Measurements from ENCODE around the gene PAX8.

Gene PAX8

GRCh38 chr2:113258471-113259147 is 20.1 kb downstream of the PAX8 start:
- no peaks in the 10 kb centered on the region; a peak in 4 of 22 replicates for H4K20me1 ChIP-seq
- peak overlapping the region in 10 of 11 experiments; percentile 73 to 89 (median 85); a peak in 19 of 22 replicates for H3K4me2 ChIP-seq
- no peak for TF ChIP-seq Cebpa-rat (IDR thresholded peaks at IDR 0.05)
- H3K9ac ChIP-seq, result no peak overlapping the region
- H3K27me3 ChIP-seq, result no peaks in the 10 kb centered on the region
- H3K27ac ChIP-seq, result peak overlapping the region in 8 of 11 experiments; percentile 22 to 63 (median 27); a peak in 12 of 22 replicates
- H3K36me3 ChIP-seq, result peaks cover 6 to 29% (median 18%) of the 10 kb centered on the region in 11 experiments; a peak in 18 of 22 replicates
- peaks cover 0 to 10% (median 0%) of the 10 kb centered on the region in 11 experiments; a peak in 3 of 22 replicates for H3K9me3 ChIP-seq (replicated peaks in 1 of 11)
- H3K4me3 ChIP-seq, result no peak overlapping the region
- peaks cover 25 to 80% (median 64%) of the 10 kb centered on the region in 10 experiments for H3K4me1 ChIP-seq

- H3K27ac ChIP-seq, result peak overlapping the region in 9 of 11 experiments; percentile 24 to 67 (median 60); a peak in 17 of 22 replicates
- H3K27me3 ChIP-seq, result no peaks in the 10 kb centered on the region
- peak overlapping the region in 2 of 11 experiments; percentile 21 to 34; a peak in 3 of 22 replicates for H3K9ac ChIP-seq
- peak overlapping the region; percentile 73 to 89 (median 85) for H3K4me2 ChIP-seq
- peaks cover 25 to 80% (median 57%) of the 10 kb centered on the region in 10 experiments for H3K4me1 ChIP-seq
- TF ChIP-seq Cebpa-rat (IDR thresholded peaks at IDR 0.05), result no peak
- peak overlapping the region in 3 of 10 experiments; percentile 5 to 45 (median 21); a peak in 4 of 20 replicates for H3K4me3 ChIP-seq
- peaks cover 0 to 10% (median 0%) of the 10 kb centered on the region in 11 experiments; a peak in 3 of 22 replicates for H3K9me3 ChIP-seq (replicated peaks in 1 of 11)
- peaks cover 0 to 2% (median 0%) of the 10 kb centered on the region in 11 experiments; a peak in 4 of 22 replicates for H4K20me1 ChIP-seq
- peaks cover 6 to 24% (median 19%) of the 10 kb centered on the region in 11 experiments; a peak in 16 of 22 replicates for H3K36me3 ChIP-seq
Measured at GRCh38 chr2:113257516-113258264, 21.0 kb downstream of the PAX8 start.

GRCh38 chr2:113255140-113256070 is 23.3 kb downstream of the PAX8 start:
- no peaks in the 10 kb centered on the region for H3K27me3 ChIP-seq
- peaks cover 0 to 11% (median 0%) of the 10 kb centered on the region in 11 experiments; a peak in 3 of 22 replicates for H4K20me1 ChIP-seq
- H3K9ac ChIP-seq, result no peak overlapping the region; a peak in 1 of 22 replicates
- no peak for TF ChIP-seq Cebpa-rat (IDR thresholded peaks at IDR 0.05)
- peaks cover 0 to 10% (median 0%) of the 10 kb centered on the region in 11 experiments; a peak in 3 of 22 replicates for H3K9me3 ChIP-seq (replicated peaks in 1 of 11)
- peaks cover 6 to 31% (median 22%) of the 10 kb centered on the region in 11 experiments; a peak in 16 of 22 replicates for H3K36me3 ChIP-seq
- H3K4me1 ChIP-seq, result peaks cover 41 to 82% (median 64%) of the 10 kb centered on the region in 10 experiments
- H3K4me3 ChIP-seq, result no peak overlapping the region
- H3K4me2 ChIP-seq, result peak overlapping the region in 10 of 11 experiments; percentile 13 to 89 (median 60); a peak in 16 of 22 replicates
- peak overlapping the region in 6 of 11 experiments; percentile 8 to 35 (median 20); a peak in 6 of 22 replicates for H3K27ac ChIP-seq

GRCh38 chr2:113253453-113253852 is 25.3 kb downstream of the PAX8 start:
- Histone ChIP-seq H3K36me3 (peaks cover 0 to 22% (median 12%) of the 10 kb centered on the region in 11 experiments; a peak in 12 of 22 replicates), H3K27ac (no peak overlapping the region), H3K4me3 (no peak overlapping the region), H3K4me1 (peaks cover 41 to 80% (median 62%) of the 10 kb centered on the region in 10 experiments), H3K27me3 (no peaks in the 10 kb centered on the region), H3K4me2 (peak overlapping the region in 2 of 11 experiments; percentile 3 to 22; a peak in 1 of 22 replicates), H3K9ac (no peak overlapping the region), H3K9me3 (replicated peaks in 1 of 11) (peaks cover 0 to 10% (median 0%) of the 10 kb centered on the region in 11 experiments; a peak in 3 of 22 replicates), H4K20me1 (peaks cover 0 to 11% (median 0%) of the 10 kb centered on the region in 11 experiments; a peak in 3 of 22 replicates)
- TF ChIP-seq Cebpa-rat (IDR thresholded peaks at IDR 0.05), result no peak

- Histone ChIP-seq H3K4me1 (peaks cover 29 to 70% (median 48%) of the 10 kb centered on the region in 10 experiments), H4K20me1 (peaks cover 0 to 11% (median 0%) of the 10 kb centered on the region in 11 experiments; a peak in 2 of 22 replicates), H3K9me3 (replicated peaks in 1 of 11) (peaks cover 0 to 10% (median 0%) of the 10 kb centered on the region in 11 experiments; a peak in 3 of 22 replicates), H3K9ac (no peak overlapping the region), H3K27me3 (no peaks in the 10 kb centered on the region), H3K36me3 (peaks cover 0 to 22% (median 14%) of the 10 kb centered on the region in 11 experiments; a peak in 12 of 22 replicates), H3K27ac (no peak overlapping the region), H3K4me2 (peak overlapping the region in 8 of 11 experiments; percentile 53 to 89 (median 76); a peak in 10 of 22 replicates), H3K4me3 (no peak overlapping the region)
- TF ChIP-seq Cebpa-rat (IDR thresholded peaks at IDR 0.05), result no peak
Measured at GRCh38 chr2:113252047-113252590, 26.6 kb downstream of the PAX8 start.

DNA sequence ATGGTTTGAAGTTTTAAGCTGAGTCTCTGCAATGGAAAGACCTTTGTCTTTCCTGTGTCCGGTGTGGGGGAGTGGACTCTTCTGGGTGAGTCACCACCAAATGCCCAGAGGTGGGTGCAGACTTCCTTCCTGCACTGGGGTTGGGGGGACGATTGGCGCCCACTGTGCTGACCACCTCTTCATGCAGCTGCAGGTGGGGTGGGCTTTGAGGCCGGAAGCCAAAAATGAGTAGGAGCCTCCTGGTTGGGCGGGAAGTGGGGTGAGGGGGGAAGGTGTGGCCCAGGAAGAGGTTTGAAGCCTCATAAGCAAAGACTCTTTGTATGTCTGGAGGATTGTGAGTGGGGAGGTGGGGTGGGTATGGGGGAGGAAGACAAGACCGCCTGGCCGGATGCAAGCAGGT is 27.6 kb downstream of the PAX8 start:
- peaks cover 0 to 28% (median 13%) of the 10 kb centered on the region in 11 experiments; a peak in 13 of 22 replicates for H3K36me3 ChIP-seq
- peaks cover 21 to 66% (median 38%) of the 10 kb centered on the region in 10 experiments for H3K4me1 ChIP-seq
- no peak overlapping the region; a peak in 1 of 22 replicates for H3K9ac ChIP-seq
- no peak overlapping the region for H3K4me3 ChIP-seq
- peaks cover 0 to 11% (median 0%) of the 10 kb centered on the region in 11 experiments; a peak in 2 of 22 replicates for H4K20me1 ChIP-seq
- peak overlapping the region in 3 of 11 experiments; percentile 9 to 35 (median 13); a peak in 3 of 22 replicates for H3K27ac ChIP-seq
- H3K4me2 ChIP-seq, result peak overlapping the region; percentile 53 to 89 (median 71)
- peaks cover 0 to 8% (median 0%) of the 10 kb centered on the region in 11 experiments; a peak in 3 of 22 replicates for H3K9me3 ChIP-seq (replicated peaks in 1 of 11)
- TF ChIP-seq Cebpa-rat (IDR thresholded peaks at IDR 0.05), result no peak
- no peaks in the 10 kb centered on the region for H3K27me3 ChIP-seq

DNA sequence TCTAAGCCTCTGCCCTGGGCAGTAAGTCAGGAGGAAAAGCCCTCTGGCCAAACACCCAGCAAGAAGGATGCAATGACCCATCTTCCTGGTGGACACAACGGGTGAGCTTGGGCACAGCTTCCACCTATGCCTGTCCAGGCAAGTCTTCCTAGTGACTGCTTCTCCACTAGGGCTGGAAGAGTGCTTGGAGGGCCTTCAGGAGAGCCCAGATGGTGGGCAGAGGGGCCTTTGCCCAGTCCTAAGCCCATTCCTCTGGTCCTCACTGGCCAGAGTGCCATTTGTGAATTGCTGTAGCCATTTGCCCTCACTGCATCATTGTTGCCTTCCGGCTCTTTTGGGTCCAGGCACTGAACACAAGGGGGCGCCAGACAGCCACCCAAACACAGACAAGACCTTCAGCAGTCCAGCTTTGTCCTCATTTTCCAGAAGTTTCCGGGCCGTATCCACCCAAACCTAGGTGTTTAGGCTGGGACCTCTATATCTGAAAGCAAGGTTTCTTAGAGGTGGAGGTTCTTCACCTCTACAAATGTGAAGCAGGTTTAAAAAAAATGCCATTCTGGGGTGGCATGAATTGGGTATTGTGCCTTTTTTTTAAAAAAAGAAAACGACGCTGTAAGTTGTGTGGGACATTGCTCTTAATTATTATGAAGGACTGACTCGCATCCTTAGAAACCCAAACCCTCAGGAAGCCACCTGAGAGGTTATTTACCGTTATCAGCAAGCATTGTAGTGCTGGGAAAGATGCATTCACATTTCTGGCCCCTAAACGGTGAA is 29.5 kb downstream of the PAX8 start:
- peaks cover 14 to 77% (median 30%) of the 10 kb centered on the region in 10 experiments for H3K4me1 ChIP-seq
- peaks cover 0 to 11% (median under 1%) of the 10 kb centered on the region in 11 experiments; a peak in 7 of 22 replicates for H4K20me1 ChIP-seq
- no peaks in the 10 kb centered on the region for H3K9me3 ChIP-seq (replicated peaks in 1 of 11)
- H3K4me3 ChIP-seq, result no peak overlapping the region
- H3K9ac ChIP-seq, result peak overlapping the region in 3 of 11 experiments; percentile 0 to 27 (median 1); a peak in 1 of 22 replicates
- peaks cover 0 to 23% (median 6%) of the 10 kb centered on the region in 11 experiments; a peak in 10 of 22 replicates for H3K36me3 ChIP-seq
- H3K4me2 ChIP-seq, result peak overlapping the region in 5 of 11 experiments; percentile 1 to 82 (median 43); a peak in 8 of 22 replicates
- H3K27ac ChIP-seq, result peak overlapping the region in 7 of 11 experiments; percentile 11 to 56 (median 37); a peak in 13 of 22 replicates
- H3K27me3 ChIP-seq, result no peaks in the 10 kb centered on the region
- TF ChIP-seq Cebpa-rat (IDR thresholded peaks at IDR 0.05), result no peak

Measured in BLaER1 treated with 17β-estradiol and CSF1 and Interleukin-3, amounts not matched to agents 10 nM and 100 nM (cell line).